Measurements from ENCODE around the gene DOCK2. TPM values are rescaled to one million over a fixed set of nuclear protein-coding genes. Genes with fewer than 3 reads are reported as not detected.

Gene DOCK2
- total RNA-seq (100 to 1,000 TPM; 168 to 303 (median 197) TPM), total RNA-seq (108 to 522 (median 354) reads per million in 29 experiments)
- total RNA-seq (2013), result 216 TPM

GRCh38 chr5:169637085-169637548 lies at the start of gene DOCK2:
TSS of gene DOCK2 (plus strand) at chr5:169637275. CDS start at chr5:169637327, 52 bp downstream.
- peaks cover 7 to 39% of the 10 kb centered on the region in 2 experiments for H3K4me1 ChIP-seq (ENCODE audit: control insufficient read depth in 1 of 2, extremely low read depth in 1 of 2, insufficient read depth in 2 of 2, low read length in 2 of 2)

GRCh38 chr5:169590602-169591001 lies 46.5 kb upstream of the DOCK2 start:
- no peak overlapping the region for H3K27ac Mint-ChIP-seq
- H3K4me1 Mint-ChIP-seq, result peaks cover 9 to 15% (median 11%) of the 10 kb centered on the region in 3 donors
- H3K4me3 ChIP-seq (ENCODE audit: control insufficient read depth in 1 of 2, extremely low read depth in 1 of 2, low read length in 1 of 2), result no peak overlapping the region
- ChIA-PET POLR2A (no interaction called here), CTCF (no interaction called here)
- WGBS (ENCODE audit: insufficient coverage), result 86% methylated on average over 1 of the region's 3 CpGs
- no peaks in the 10 kb centered on the region for H3K4me1 ChIP-seq (ENCODE audit: control insufficient read depth in 1 of 2, extremely low read depth in 1 of 2, insufficient read depth in 2 of 2, low read length in 2 of 2)
- H3K27ac ChIP-seq (ENCODE audit: low read length), result no peak overlapping the region
- H3K27me3 Mint-ChIP-seq, result no peaks in the 10 kb centered on the region
- no peaks in the 10 kb centered on the region for H3K9me3 ChIP-seq
- H3K36me3 ChIP-seq (ENCODE audit: control insufficient read depth in 2 of 2, extremely low read depth in 1 of 2, insufficient read depth in 1 of 2, low read length in 1 of 2), result peaks cover 0 to 45% of the 10 kb centered on the region in 2 donors
- DNase-seq (no peak), ATAC-seq (replicated peaks in 1 of 4) (no peak)
- H3K9me3 Mint-ChIP-seq, result no peaks in the 10 kb centered on the region
- no peak overlapping the region for H3K4me3 Mint-ChIP-seq
- peaks cover 50% of the 10 kb centered on the region for H3K36me3 Mint-ChIP-seq
- no peaks in the 10 kb centered on the region for H3K27me3 ChIP-seq (replicated peaks in 1 of 2; ENCODE audit: control insufficient read depth in 2 of 2, extremely low read depth in 1 of 2, insufficient read depth in 2 of 2, low read length in 1 of 2)

More at GRCh38 chr5:169637085-169637548, at the start of gene DOCK2:
- H3K36me3 Mint-ChIP-seq, result peaks cover 30% of the 10 kb centered on the region
- Histone ChIP-seq H3K9me3 (no peaks in the 10 kb centered on the region), H3K4me3 (ENCODE audit: control insufficient read depth in 1 of 2, extremely low read depth in 1 of 2, low read length in 1 of 2) (peak within 1 kb of the TSS; percentile 85 to 89), H3K36me3 (ENCODE audit: control insufficient read depth in 2 of 2, extremely low read depth in 1 of 2, insufficient read depth in 1 of 2, low read length in 1 of 2) (peaks cover 15 to 24% of the 10 kb centered on the region in 2 donors), H3K27ac (ENCODE audit: low read length) (peak within 1 kb of the TSS; percentile 87), H3K27me3 (replicated peaks in 1 of 2; ENCODE audit: control insufficient read depth in 2 of 2, extremely low read depth in 1 of 2, insufficient read depth in 2 of 2, low read length in 1 of 2) (no peaks in the 10 kb centered on the region)
- 0% methylated on average over 42 of the region's 42 CpGs for WGBS (ENCODE audit: insufficient coverage)
- DNase-seq, result peak; percentile 43 to 79 (median 59)
- POLR2A ChIA-PET, result interaction anchor here in 1 of 2 donors (1.0 kb wide), 1 partner anchor 53 kb away, joined by 6 read pairs; the partner anchor contains the start of gene SPDL1
- H3K9me3 Mint-ChIP-seq, result peaks cover 4 to 12% (median 7%) of the 10 kb centered on the region in 3 donors
- ATAC-seq (replicated peaks in 1 of 4), result peak; percentile 82 to 86 (median 83)
- peak within 1 kb of the TSS; percentile 90 to 95 for H3K27ac Mint-ChIP-seq
- no peaks in the 10 kb centered on the region for H3K27me3 Mint-ChIP-seq
- peak within 1 kb of the TSS; percentile 90 to 96 (median 90) for H3K4me3 Mint-ChIP-seq
- peaks cover 52 to 56% (median 53%) of the 10 kb centered on the region in 3 donors for H3K4me1 Mint-ChIP-seq
- CTCF ChIA-PET, result interaction anchor here in 1 of 2 donors (0.8 to 1.3 kb wide), 2 partner anchors 53 to 55 kb away, joined by 3 to 14 read pairs; partner anchors contain the start of gene SPDL1

GRCh38 chr5:169591636-169592035 lies 45.4 kb upstream of the DOCK2 start:
- H3K4me3 Mint-ChIP-seq, result no peak overlapping the region
- H3K9me3 Mint-ChIP-seq, result no peaks in the 10 kb centered on the region
- no CpG with 5 or more reads among the region's 1 CpG for WGBS (ENCODE audit: insufficient coverage)
- H3K27me3 ChIP-seq (replicated peaks in 1 of 2; ENCODE audit: control insufficient read depth in 2 of 2, extremely low read depth in 1 of 2, insufficient read depth in 2 of 2, low read length in 1 of 2), result no peaks in the 10 kb centered on the region
- ATAC-seq (replicated peaks in 1 of 4) (no peak), DNase-seq (no peak)
- ChIA-PET CTCF (no interaction called here), POLR2A (no interaction called here)
- peaks cover 2 to 5% (median 3%) of the 10 kb centered on the region in 3 donors for H3K4me1 Mint-ChIP-seq
- no peaks in the 10 kb centered on the region for H3K4me1 ChIP-seq (ENCODE audit: control insufficient read depth in 1 of 2, extremely low read depth in 1 of 2, insufficient read depth in 2 of 2, low read length in 2 of 2)
- no peaks in the 10 kb centered on the region for H3K27me3 Mint-ChIP-seq
- H3K9me3 ChIP-seq, result no peaks in the 10 kb centered on the region
- H3K4me3 ChIP-seq (ENCODE audit: control insufficient read depth in 1 of 2, extremely low read depth in 1 of 2, low read length in 1 of 2), result no peak overlapping the region
- H3K27ac Mint-ChIP-seq, result no peak overlapping the region
- no peak overlapping the region for H3K27ac ChIP-seq (ENCODE audit: low read length)
- peaks cover 55% of the 10 kb centered on the region for H3K36me3 Mint-ChIP-seq
- peaks cover 0 to 53% of the 10 kb centered on the region in 2 donors for H3K36me3 ChIP-seq (ENCODE audit: control insufficient read depth in 2 of 2, extremely low read depth in 1 of 2, insufficient read depth in 1 of 2, low read length in 1 of 2)

GRCh38 chr5:169592937-169593650 lies 44.0 kb upstream of the DOCK2 start:
- H3K4me1 ChIP-seq (ENCODE audit: control insufficient read depth in 1 of 2, extremely low read depth in 1 of 2, insufficient read depth in 2 of 2, low read length in 2 of 2), result no peaks in the 10 kb centered on the region
- H3K27ac Mint-ChIP-seq, result no peak overlapping the region
- CTCF ChIA-PET, result interaction anchor here (0.6 kb wide), 2 partner anchors 21 to 63 kb away, joined by 4 read pairs; no protein-coding TSS in a partner anchor

GRCh38 chr5:169595172-169595820 lies 41.8 kb upstream of the DOCK2 start:
- CTCF ChIA-PET, result interaction anchor here in 1 of 2 donors (1.4 kb wide), 1 partner anchor 12 kb away, joined by 7 read pairs; the partner anchor contains the start of gene SPDL1
- WGBS (ENCODE audit: insufficient coverage), result no CpG with 5 or more reads among the region's 1 CpG
- Histone ChIP-seq H3K4me1 (ENCODE audit: control insufficient read depth in 1 of 2, extremely low read depth in 1 of 2, insufficient read depth in 2 of 2, low read length in 2 of 2) (no peaks in the 10 kb centered on the region), H3K27ac (ENCODE audit: low read length) (no peak overlapping the region), H3K36me3 (ENCODE audit: control insufficient read depth in 2 of 2, extremely low read depth in 1 of 2, insufficient read depth in 1 of 2, low read length in 1 of 2) (peaks cover 0 to 57% of the 10 kb centered on the region in 2 donors), H3K27me3 (replicated peaks in 1 of 2; ENCODE audit: control insufficient read depth in 2 of 2, extremely low read depth in 1 of 2, insufficient read depth in 2 of 2, low read length in 1 of 2) (no peaks in the 10 kb centered on the region), H3K4me3 (ENCODE audit: control insufficient read depth in 1 of 2, extremely low read depth in 1 of 2, low read length in 1 of 2) (no peak overlapping the region), H3K9me3 (no peaks in the 10 kb centered on the region)
- POLR2A ChIA-PET, result no interaction called here
- Mint-ChIP-seq H3K4me3 (no peak overlapping the region), H3K36me3 (peaks cover 61% of the 10 kb centered on the region), H3K27me3 (no peaks in the 10 kb centered on the region), H3K27ac (no peak overlapping the region), H3K9me3 (no peaks in the 10 kb centered on the region), H3K4me1 (no peaks in the 10 kb centered on the region)
- ATAC-seq (replicated peaks in 1 of 4) (no peak), DNase-seq (no peak)

More at GRCh38 chr5:169592937-169593650, 44.0 kb upstream of the DOCK2 start:
- peaks cover 66% of the 10 kb centered on the region for H3K36me3 Mint-ChIP-seq
- no peaks in the 10 kb centered on the region for H3K9me3 Mint-ChIP-seq
- no peak overlapping the region for H3K4me3 Mint-ChIP-seq
- POLR2A ChIA-PET, result interaction anchor here in 1 of 2 donors (0.7 kb wide), 1 partner anchor 31 kb away, joined by 4 read pairs; no protein-coding TSS in a partner anchor
- H3K4me1 Mint-ChIP-seq, result no peaks in the 10 kb centered on the region
- WGBS (ENCODE audit: insufficient coverage), result 96% methylated on average over 4 of the region's 6 CpGs
- no peak overlapping the region for H3K4me3 ChIP-seq (ENCODE audit: control insufficient read depth in 1 of 2, extremely low read depth in 1 of 2, low read length in 1 of 2)
- H3K27ac ChIP-seq (ENCODE audit: low read length), result no peak overlapping the region
- H3K9me3 ChIP-seq, result no peaks in the 10 kb centered on the region
- no peaks in the 10 kb centered on the region for H3K27me3 Mint-ChIP-seq
- peaks cover 0 to 59% of the 10 kb centered on the region in 2 donors for H3K36me3 ChIP-seq (ENCODE audit: control insufficient read depth in 2 of 2, extremely low read depth in 1 of 2, insufficient read depth in 1 of 2, low read length in 1 of 2)
- H3K27me3 ChIP-seq (replicated peaks in 1 of 2; ENCODE audit: control insufficient read depth in 2 of 2, extremely low read depth in 1 of 2, insufficient read depth in 2 of 2, low read length in 1 of 2), result no peaks in the 10 kb centered on the region
- ATAC-seq (replicated peaks in 1 of 4) (no peak), DNase-seq (no peak)

- Mint-ChIP-seq H3K4me1 (no peaks in the 10 kb centered on the region), H3K27me3 (no peaks in the 10 kb centered on the region), H3K4me3 (no peak overlapping the region), H3K27ac (no peak overlapping the region), H3K36me3 (peaks cover 67% of the 10 kb centered on the region), H3K9me3 (no peaks in the 10 kb centered on the region)
- Histone ChIP-seq H3K9me3 (no peaks in the 10 kb centered on the region), H3K4me3 (ENCODE audit: control insufficient read depth in 1 of 2, extremely low read depth in 1 of 2, low read length in 1 of 2) (no peak overlapping the region), H3K27ac (ENCODE audit: low read length) (no peak overlapping the region), H3K4me1 (ENCODE audit: control insufficient read depth in 1 of 2, extremely low read depth in 1 of 2, insufficient read depth in 2 of 2, low read length in 2 of 2) (no peaks in the 10 kb centered on the region), H3K27me3 (replicated peaks in 1 of 2; ENCODE audit: control insufficient read depth in 2 of 2, extremely low read depth in 1 of 2, insufficient read depth in 2 of 2, low read length in 1 of 2) (no peaks in the 10 kb centered on the region), H3K36me3 (ENCODE audit: control insufficient read depth in 2 of 2, extremely low read depth in 1 of 2, insufficient read depth in 1 of 2, low read length in 1 of 2) (peaks cover 7 to 52% of the 10 kb centered on the region in 2 donors)
- ChIA-PET CTCF (no interaction called here), POLR2A (no interaction called here)
- no peak for ATAC-seq (replicated peaks in 1 of 4)
- WGBS (ENCODE audit: insufficient coverage), result 95% methylated on average over 4 of the region's 4 CpGs
- no peak for DNase-seq
Measured at GRCh38 chr5:169599451-169599850, 37.6 kb upstream of the DOCK2 start.
